Neuronal stem cell (in vitro differentiated cells): ENCODE measurements around the gene WDR53.
"Not testable (repeated sequence)": the region's sequence is repeated elsewhere in the genome, so short reads cannot be mapped to it uniquely, and the experiment has no call there.

Experiments used
- DNase-seq: peaks from one replicate; pipeline ENCODE4 v3.0.0-alpha.2; 2013; ENCODE audit warnings: low spot score
- H2AFZ ChIP-seq: one replicate; pipeline ENCODE4 v1.6.1; 2013; ENCODE audit warnings: mild to moderate bottlenecking, low read length, inconsistent platforms
- H2AK5ac ChIP-seq: 2 replicates; pipeline ENCODE4 v1.6.1; 2013; ENCODE audit warnings: low read depth, mild to moderate bottlenecking, inconsistent platforms, low read length, moderate library complexity, mixed read lengths
- H2BK120ac ChIP-seq: 2 replicates; pipeline ENCODE4 v1.6.1; 2013; ENCODE audit warnings: low read depth, mild to moderate bottlenecking, inconsistent platforms, low read length, moderate library complexity, mixed read lengths
- H2BK12ac ChIP-seq: one replicate; pipeline ENCODE4 v1.6.1; 2013; ENCODE audit warnings: low read length, inconsistent platforms
- H2BK15ac ChIP-seq: 2 replicates; pipeline ENCODE4 v1.6.1; 2013; ENCODE audit warnings: mild to moderate bottlenecking, low read length, inconsistent platforms, mixed read lengths
- H2BK5ac ChIP-seq: one replicate; pipeline ENCODE4 v1.6.1; 2013; ENCODE audit warnings: inconsistent platforms, mild to moderate bottlenecking, low read length, moderate library complexity
- H3K14ac ChIP-seq: one replicate; pipeline ENCODE4 v1.6.1; 2013; ENCODE audit warnings: low read length, inconsistent platforms
- H3K18ac ChIP-seq: 2 replicates; pipeline ENCODE4 v1.6.1; 2013; ENCODE audit warnings: low read length, inconsistent platforms
- H3K23ac ChIP-seq: 2 replicates; pipeline ENCODE4 v1.6.1; 2013; ENCODE audit warnings: low read depth, mild to moderate bottlenecking, mixed read lengths, low read length, inconsistent platforms; ENCODE audit not compliant: poor library complexity
- H3K27ac ChIP-seq: replicated peaks from 3 replicates; pipeline ENCODE4 v1.5.1; 2013; ENCODE audit warnings: low read length, inconsistent platforms
- H3K27me3 ChIP-seq, 3 experiments: 2 replicates each; pipeline ENCODE4 v1.6.1; 2013; ENCODE audit warnings: low read length in 3 of 3, mild to moderate bottlenecking in 2 of 3, inconsistent platforms in 1 of 3, low read depth in 1 of 3, mixed read lengths in 1 of 3, moderate library complexity in 1 of 3; ENCODE audit not compliant: control insufficient read depth in 3 of 3, insufficient read depth in 3 of 3
- H3K36me3 ChIP-seq, 2 donors: replicated peaks in 1 of 2; 2 replicates each; pipeline ENCODE4 v1.6.1; 2013; ENCODE audit warnings: low read length in 2 of 2; ENCODE audit not compliant: control insufficient read depth in 2 of 2, insufficient read depth in 2 of 2
- H3K4ac ChIP-seq: 2 replicates; pipeline ENCODE4 v1.6.1; 2013; ENCODE audit warnings: inconsistent platforms, mild to moderate bottlenecking, low read length, moderate library complexity
- H3K4me1 ChIP-seq, 2 donors: 1 replicate in 1 of 2; 2 replicates in 1 of 2; pipeline ENCODE4 v1.6.1; 2013; ENCODE audit warnings: low read length in 2 of 2, low read depth in 1 of 2; ENCODE audit not compliant: control insufficient read depth in 2 of 2, insufficient read depth in 1 of 2
- H3K4me2 ChIP-seq: one replicate; pipeline ENCODE4 v1.6.1; 2013; ENCODE audit warnings: mild to moderate bottlenecking, low read length, inconsistent platforms; ENCODE audit not compliant: insufficient read depth, poor library complexity, severe bottlenecking
- H3K4me3 ChIP-seq, 2 donors: 2 replicates each; pipeline ENCODE4 v1.5.1; 2013; ENCODE audit warnings: low read length in 2 of 2, mild to moderate bottlenecking in 2 of 2, inconsistent platforms in 1 of 2, moderate library complexity in 1 of 2
- H3K79me1 ChIP-seq: one replicate; pipeline ENCODE4 v1.6.1; 2013; ENCODE audit warnings: low read depth, mild to moderate bottlenecking, inconsistent platforms, low read length, moderate library complexity
- H3K9ac ChIP-seq: one replicate; pipeline ENCODE4 v1.6.1; 2013; ENCODE audit warnings: mild to moderate bottlenecking, low read depth, low read length, inconsistent platforms; ENCODE audit not compliant: poor library complexity
- H3K9me3 ChIP-seq, 2 donors: replicated peaks in 1 of 2; 2 replicates each; pipeline versions ENCODE3 to v1.6.1; 2013; ENCODE audit warnings: low read length in 2 of 2, mild to moderate bottlenecking in 2 of 2, inconsistent platforms in 1 of 2, low read depth in 1 of 2, mixed read lengths in 1 of 2, moderate library complexity in 1 of 2; ENCODE audit not compliant: control insufficient read depth in 2 of 2, insufficient read depth in 1 of 2
- H4K8ac ChIP-seq: one replicate; pipeline ENCODE4 v1.6.1; 2013; ENCODE audit warnings: low read depth, mild to moderate bottlenecking, inconsistent platforms, low read length, moderate library complexity
- H4K91ac ChIP-seq: one replicate; pipeline ENCODE4 v1.6.1; 2013; ENCODE audit warnings: low read length, low read depth, mild to moderate bottlenecking, inconsistent platforms; ENCODE audit not compliant: poor library complexity
- WGBS, 2 donors: extraction: QIAGEN DNeasy Blood & Tissue Kit; methylation state at CpG; one replicate each; pipeline ENCODE4 v1.1.7; 2013; ENCODE audit warnings: missing lambda C conversion rate in 2 of 2, mixed read lengths in 1 of 2; ENCODE audit not compliant: insufficient read length in 2 of 2, insufficient replicate concordance in 1 of 2; ENCODE audit errors: extremely low coverage in 2 of 2; 5-methylcytosine and 5-hydroxymethylcytosine counted together

WDR53 gene

GRCh38 chr3:196511646-196512425 lies 56.5 kb downstream of the WDR53 start:
- WGBS, 2 donors, result no CpG with 5 or more reads among the region's 15 CpGs
- not testable (repeated sequence) for H3K18ac ChIP-seq

GRCh38 chr3:196511108-196511507 lies 57.2 kb downstream of the WDR53 start:
- not testable (repeated sequence) for H3K4me2 ChIP-seq, H2AK5ac ChIP-seq
- no CpG with 5 or more reads among the region's 1 CpG for WGBS, 2 donors

More at GRCh38 chr3:196511646-196512425, 56.5 kb downstream of the WDR53 start:
- not testable (repeated sequence) for H3K23ac ChIP-seq, H2BK12ac ChIP-seq, H3K36me3 ChIP-seq, H2BK120ac ChIP-seq, H3K4me3 ChIP-seq, H2BK15ac ChIP-seq, H2AFZ ChIP-seq, H3K14ac ChIP-seq, H3K9ac ChIP-seq, H3K4me1 ChIP-seq, DNase-seq, H4K8ac ChIP-seq, H2AK5ac ChIP-seq, H3K79me1 ChIP-seq, H2BK5ac ChIP-seq, H4K91ac ChIP-seq, H3K4me2 ChIP-seq, H3K4ac ChIP-seq, H3K27ac ChIP-seq, H3K27me3 ChIP-seq
- H3K9me3 ChIP-seq, result peaks cover 2 to 13% of the 10 kb centered on the region in 2 donors

GRCh38 chr3:196506687-196507086 lies 61.7 kb downstream of the WDR53 start:
- Histone ChIP-seq H3K14ac (no peak overlapping the region), H2AFZ (no peak overlapping the region), H3K9ac (no peak overlapping the region), H3K27me3 (peaks cover 0 to 3% (median 0%) of the 10 kb centered on the region in 3 experiments), H3K9me3 (peaks cover 0 to 13% of the 10 kb centered on the region in 2 donors), H3K4me1 (peaks cover 0 to 3% of the 10 kb centered on the region in 2 donors), H3K79me1 (peaks cover 3% of the 10 kb centered on the region), H4K91ac (no peak overlapping the region), H3K4ac (no peak overlapping the region), H2BK15ac (no peak overlapping the region), H2BK120ac (no peak overlapping the region), H3K18ac (no peak overlapping the region), H2BK12ac (no peak overlapping the region), H3K23ac (no peak overlapping the region), H3K27ac (no peak overlapping the region), H3K4me2 (no peak overlapping the region), H3K4me3 (no peak overlapping the region), H2AK5ac (no peak overlapping the region), H3K36me3 (no peaks in the 10 kb centered on the region), H4K8ac (no peak overlapping the region), H2BK5ac (no peak overlapping the region)
- whole genome bisulfite sequencing, 2 donors, result no CpG with 5 or more reads among the region's 8 CpGs
- DNase-seq, result no peak

More at GRCh38 chr3:196511108-196511507, 57.2 kb downstream of the WDR53 start:
- not testable (repeated sequence) for H3K14ac ChIP-seq, H3K36me3 ChIP-seq, H3K9ac ChIP-seq, H3K27me3 ChIP-seq, DNase-seq, H3K4me1 ChIP-seq, H3K18ac ChIP-seq, H3K4ac ChIP-seq, H2BK120ac ChIP-seq, H3K4me3 ChIP-seq, H2BK5ac ChIP-seq, H3K79me1 ChIP-seq, H3K27ac ChIP-seq, H2AFZ ChIP-seq, H2BK12ac ChIP-seq, H4K91ac ChIP-seq, H3K23ac ChIP-seq, H2BK15ac ChIP-seq, H4K8ac ChIP-seq
- peaks cover 0 to 13% of the 10 kb centered on the region in 2 donors for H3K9me3 ChIP-seq

- Histone ChIP-seq H2AFZ (peak overlapping the region; percentile 92), H2BK120ac (no peak overlapping the region), H3K27me3 (no peaks in the 10 kb centered on the region), H4K8ac (no peak overlapping the region), H2AK5ac (no peak overlapping the region), H3K4me3 (no peak overlapping the region), H3K18ac (no peak overlapping the region), H3K36me3 (peaks cover 0 to 13% of the 10 kb centered on the region in 2 donors), H3K23ac (no peak overlapping the region), H3K79me1 (peaks cover 3% of the 10 kb centered on the region), H2BK5ac (no peak overlapping the region), H4K91ac (no peak overlapping the region), H3K4ac (no peak overlapping the region), H3K14ac (no peak overlapping the region), H3K9ac (no peak overlapping the region), H3K27ac (no peak overlapping the region), H3K9me3 (peaks cover 0 to 16% of the 10 kb centered on the region in 2 donors), H2BK12ac (no peak overlapping the region), H2BK15ac (no peak overlapping the region), H3K4me2 (no peak overlapping the region), H3K4me1 (peaks cover 2 to 3% of the 10 kb centered on the region in 2 donors)
- WGBS, 2 donors, result no CpG with 5 or more reads among the region's 6 CpGs
- no peak for DNase-seq
Observed at GRCh38 chr3:196504556-196504955, 63.8 kb downstream of the WDR53 start.
